Activated CD8-positive, alpha-beta T cell treated with anti-CD3 and anti-CD28 coated beads for 36 hours (primary cell): ENCODE data around the gene DACH1. TPM values are rescaled to one million over a fixed set of nuclear protein-coding genes. Genes with fewer than 3 reads are reported as not detected.

Experiments
- ATAC-seq: fragments of 200-7000 bp; cut with Tn5 transposase; one replicate; pipeline ENCODE4 v1.10.0; 2021; ENCODE audit warnings: mild to moderate bottlenecking, moderate library complexity
- CTCF ChIA-PET: fragments of 350-600 bp; sonication (Branson Sonifier 250); formaldehyde crosslinking; loops from one replicate; lab custom pipeline; 2021; ENCODE audit warnings: antibody characterized with exemption; lab: Charles Lee
- POLR2A ChIA-PET: fragments of 350-600 bp; sonication (Branson Sonifier 250); formaldehyde crosslinking; loops from one replicate; lab custom pipeline; 2021; ENCODE audit warnings: antibody characterized with exemption; lab: Charles Lee
- DNase-seq: peaks from one replicate; pipeline ENCODE4 v3.0.0-alpha.2; 2020
- H3K27ac Mint-ChIP-seq: one replicate; pipeline ENCODE4 v1.8.0; 2021; ENCODE audit warnings: mild to moderate bottlenecking, mixed read lengths
- H3K27me3 Mint-ChIP-seq: one replicate; pipeline ENCODE4 v1.8.0; 2021; ENCODE audit warnings: mixed read lengths
- H3K36me3 Mint-ChIP-seq: one replicate; pipeline ENCODE4 v1.8.0; 2021; ENCODE audit warnings: low read depth, mixed read lengths
- H3K4me1 Mint-ChIP-seq: one replicate; pipeline ENCODE4 v1.8.0; 2021; ENCODE audit warnings: low read depth, mixed read lengths
- H3K4me3 Mint-ChIP-seq: one replicate; pipeline ENCODE4 v1.8.0; 2021; ENCODE audit warnings: mild to moderate bottlenecking, moderate library complexity, mixed read lengths
- H3K9me3 Mint-ChIP-seq: one replicate; pipeline ENCODE4 v1.8.0; 2021; ENCODE audit warnings: mixed read lengths
- intact Hi-C: fragments of 100-400 bp; cut with micrococcal nuclease; formaldehyde crosslinking; loops from one replicate; pipeline ENCODE4 v1.10.0; 2022
- total RNA-seq, 2 experiments: library from RNA; stranded (reverse); gene quantifications; one replicate each; pipeline ENCODE4 v1.2.3, GENCODE V29; 2021
- TF ChIP-seq, protein P1 (sequence below): fragments of 200-600 bp; IDR thresholded peaks from one replicate; pipeline ENCODE4 v1.8.0; 2022; ENCODE audit warnings: antibody characterized with exemption, mild to moderate bottlenecking

DACH1 gene
- total RNA-seq, 2 experiments from 2014 or later, result not detected

- ATAC-seq (no peak), DNase-seq (no peak)
- Mint-ChIP-seq H3K27me3 (no peaks in the 10 kb centered on the region), H3K36me3 (no peaks in the 10 kb centered on the region), H3K4me3 (no peak overlapping the region), H3K4me1 (no peaks in the 10 kb centered on the region), H3K27ac (no peak overlapping the region), H3K9me3 (no peaks in the 10 kb centered on the region)
- intact Hi-C loops, result no loop called here
- CTCF ChIA-PET, result no interaction called here
- POLR2A ChIA-PET, result no interaction called here
- TF ChIP-seq, protein P1, sequence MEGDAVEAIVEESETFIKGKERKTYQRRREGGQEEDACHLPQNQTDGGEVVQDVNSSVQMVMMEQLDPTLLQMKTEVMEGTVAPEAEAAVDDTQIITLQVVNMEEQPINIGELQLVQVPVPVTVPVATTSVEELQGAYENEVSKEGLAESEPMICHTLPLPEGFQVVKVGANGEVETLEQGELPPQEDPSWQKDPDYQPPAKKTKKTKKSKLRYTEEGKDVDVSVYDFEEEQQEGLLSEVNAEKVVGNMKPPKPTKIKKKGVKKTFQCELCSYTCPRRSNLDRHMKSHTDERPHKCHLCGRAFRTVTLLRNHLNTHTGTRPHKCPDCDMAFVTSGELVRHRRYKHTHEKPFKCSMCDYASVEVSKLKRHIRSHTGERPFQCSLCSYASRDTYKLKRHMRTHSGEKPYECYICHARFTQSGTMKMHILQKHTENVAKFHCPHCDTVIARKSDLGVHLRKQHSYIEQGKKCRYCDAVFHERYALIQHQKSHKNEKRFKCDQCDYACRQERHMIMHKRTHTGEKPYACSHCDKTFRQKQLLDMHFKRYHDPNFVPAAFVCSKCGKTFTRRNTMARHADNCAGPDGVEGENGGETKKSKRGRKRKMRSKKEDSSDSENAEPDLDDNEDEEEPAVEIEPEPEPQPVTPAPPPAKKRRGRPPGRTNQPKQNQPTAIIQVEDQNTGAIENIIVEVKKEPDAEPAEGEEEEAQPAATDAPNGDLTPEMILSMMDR, result no peak
These were observed 60.1 kb downstream of the DACH1 start for GRCh38 chr13:71806886-71807285.

DNA sequence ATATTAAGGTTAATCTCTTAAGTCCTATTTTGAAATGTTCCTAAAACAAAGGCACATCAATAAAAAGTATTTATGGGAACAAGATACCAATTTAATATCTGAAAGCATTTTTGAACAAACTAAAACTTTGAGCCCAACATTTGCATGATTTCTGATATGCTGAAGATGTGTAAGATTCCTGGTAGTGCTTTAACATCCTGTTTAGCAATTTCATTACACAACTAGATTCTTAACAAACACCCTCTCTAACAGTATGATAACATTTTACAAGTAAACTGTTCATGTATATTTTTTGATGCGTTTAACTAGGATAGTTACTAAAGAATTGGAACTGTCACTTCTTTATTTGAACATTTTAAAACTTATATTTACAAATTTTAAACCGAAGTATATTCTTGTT lies 63.9 kb downstream of the DACH1 start:
- H3K27me3 Mint-ChIP-seq, result no peaks in the 10 kb centered on the region
- no peaks in the 10 kb centered on the region for H3K9me3 Mint-ChIP-seq
- no peak overlapping the region for H3K27ac Mint-ChIP-seq
- no peak for DNase-seq
- CTCF ChIA-PET, result no interaction called here
- no peak overlapping the region for H3K4me3 Mint-ChIP-seq
- intact Hi-C loops, result no loop called here
- no peaks in the 10 kb centered on the region for H3K4me1 Mint-ChIP-seq
- POLR2A ChIA-PET, result no interaction called here
- H3K36me3 Mint-ChIP-seq, result no peaks in the 10 kb centered on the region
- no peak for ATAC-seq
- TF ChIP-seq, protein P1, result no peak

GRCh38 chr13:71801781-71802180 lies 65.2 kb downstream of the DACH1 start:
- POLR2A ChIA-PET, result no interaction called here
- H3K4me3 Mint-ChIP-seq, result no peak overlapping the region
- no peaks in the 10 kb centered on the region for H3K9me3 Mint-ChIP-seq
- intact Hi-C loops, result no loop called here
- CTCF ChIA-PET, result no interaction called here
- ATAC-seq (no peak), DNase-seq (no peak)
- H3K27me3 Mint-ChIP-seq, result no peaks in the 10 kb centered on the region
- H3K27ac Mint-ChIP-seq, result no peak overlapping the region
- TF ChIP-seq, protein P1, result no peak
- H3K36me3 Mint-ChIP-seq, result no peaks in the 10 kb centered on the region
- H3K4me1 Mint-ChIP-seq, result no peaks in the 10 kb centered on the region

- H3K27me3 Mint-ChIP-seq, result no peaks in the 10 kb centered on the region
- ATAC-seq, result no peak
- TF ChIP-seq, protein P1, result no peak
- no peak overlapping the region for H3K27ac Mint-ChIP-seq
- no peaks in the 10 kb centered on the region for H3K4me1 Mint-ChIP-seq
- no peak for DNase-seq
- ChIA-PET POLR2A (no interaction called here), CTCF (no interaction called here)
- no peak overlapping the region for H3K4me3 Mint-ChIP-seq
- intact Hi-C loops, result no loop called here
- H3K36me3 Mint-ChIP-seq, result no peaks in the 10 kb centered on the region
- H3K9me3 Mint-ChIP-seq, result no peaks in the 10 kb centered on the region
These were observed 65.7 kb downstream of the DACH1 start for GRCh38 chr13:71801165-71801760.

- H3K4me3 Mint-ChIP-seq, result no peak overlapping the region
- ATAC-seq, result no peak
- intact Hi-C loops, result no loop called here
- POLR2A ChIA-PET, result no interaction called here
- H3K36me3 Mint-ChIP-seq, result no peaks in the 10 kb centered on the region
- CTCF ChIA-PET, result no interaction called here
- no peaks in the 10 kb centered on the region for H3K4me1 Mint-ChIP-seq
- no peaks in the 10 kb centered on the region for H3K27me3 Mint-ChIP-seq
- TF ChIP-seq, protein P1, result no peak
- H3K27ac Mint-ChIP-seq, result no peak overlapping the region
- no peaks in the 10 kb centered on the region for H3K9me3 Mint-ChIP-seq
- no peak for DNase-seq
These were observed 67.7 kb downstream of the DACH1 start for GRCh38 chr13:71799324-71799723.
